Raji (cell line): ENCODE data around the gene TSPAN10.

Source experiments
- POLR2A ChIP-seq: IDR thresholded peaks from 2 replicates; pipeline ENCODE4 v1.6.1; 2011; ENCODE audit warnings: low read depth, low read length, control low read depth; ENCODE audit not compliant: insufficient read depth

TSPAN10 gene

DNA sequence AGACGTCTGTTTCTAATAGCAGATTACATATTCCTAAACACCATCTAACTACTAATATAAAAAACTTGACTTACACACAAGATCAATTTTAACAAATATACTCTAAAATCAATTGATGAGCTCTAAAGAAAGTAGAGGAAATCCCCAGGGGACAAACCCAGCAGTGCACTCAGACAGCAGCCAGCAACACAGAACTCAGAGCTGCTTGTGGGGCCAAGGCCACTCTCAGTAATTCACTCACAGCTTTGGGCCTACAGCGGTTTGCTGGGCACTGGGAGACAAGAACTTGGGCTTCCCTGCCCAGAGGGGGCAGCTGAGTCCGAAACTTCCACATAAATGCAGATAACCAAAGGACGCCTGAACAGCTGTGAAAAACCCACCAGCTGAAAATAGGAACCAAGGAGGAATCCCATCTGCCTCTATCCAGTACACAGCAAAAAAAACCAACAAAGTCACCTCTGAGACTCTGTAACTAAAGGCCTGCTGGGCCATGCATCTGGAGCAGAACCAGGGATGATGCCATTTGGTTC is 21.5 kb upstream of the TSPAN10 start:
- no peak for TF ChIP-seq POLR2A

DNA sequence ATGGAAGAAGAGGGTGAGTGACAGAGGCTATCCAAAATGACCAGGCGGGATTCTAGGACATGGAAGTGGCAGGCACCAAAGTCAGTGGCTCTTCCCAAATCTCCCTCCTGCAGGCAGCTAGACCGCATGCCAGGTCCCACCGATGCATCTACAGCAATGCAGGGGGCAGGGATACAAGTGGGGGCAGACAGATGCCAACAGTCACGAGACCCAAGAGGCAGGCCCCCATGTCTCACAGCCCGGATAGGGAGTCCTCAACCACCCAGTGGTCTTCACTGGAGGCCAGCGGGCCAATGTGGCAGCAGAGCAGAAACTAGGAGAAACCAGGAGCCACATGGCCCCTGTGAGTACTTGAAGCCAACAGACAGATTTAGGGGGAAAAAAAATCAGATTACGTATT is 20.1 kb upstream of the TSPAN10 start:
- TF ChIP-seq POLR2A: no peak

GRCh38 chr17:81621494-81622130 is 15.4 kb upstream of the TSPAN10 start:
- no peak for TF ChIP-seq POLR2A

- TF ChIP-seq POLR2A: no peak
Observed at GRCh38 chr17:81630274-81630673, 6.7 kb upstream of the TSPAN10 start.

GRCh38 chr17:81631482-81631881 is 5.5 kb upstream of the TSPAN10 start:
- TF ChIP-seq POLR2A: no peak

GRCh38 chr17:81635431-81635830 is 1.6 kb upstream of the TSPAN10 start:
- no peak for TF ChIP-seq POLR2A

GRCh38 chr17:81635973-81636504 is 957 bp upstream of the TSPAN10 start:
- no peak for TF ChIP-seq POLR2A

GRCh38 chr17:81638683-81639082 is 1.7 kb downstream of the TSPAN10 start:
- no peak for TF ChIP-seq POLR2A

- no peak for TF ChIP-seq POLR2A
Observed at GRCh38 chr17:81640011-81640410, 3.0 kb downstream of the TSPAN10 start.

- TF ChIP-seq POLR2A: no peak
Observed at GRCh38 chr17:81641825-81642489, 5.0 kb downstream of the TSPAN10 start.

DNA sequence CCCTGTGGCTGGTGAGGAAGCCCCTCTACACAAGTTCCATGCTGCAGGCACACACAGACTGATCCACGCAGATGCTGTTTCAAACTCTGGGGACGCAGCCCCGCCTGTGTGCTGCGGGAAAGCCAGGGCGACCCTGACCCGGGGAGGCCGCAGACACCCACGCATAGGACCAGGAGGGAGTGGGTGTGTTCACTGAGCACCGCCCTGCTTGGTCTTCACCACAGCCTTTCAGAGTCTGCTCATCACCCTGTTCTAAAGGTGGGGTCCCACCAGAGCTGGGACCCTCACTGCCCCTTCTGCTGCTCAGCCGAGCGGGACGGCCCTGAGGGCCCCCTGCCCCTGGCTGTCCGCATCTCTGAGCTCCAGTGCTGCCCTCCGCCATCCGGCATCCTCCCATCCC is 7.5 kb downstream of the TSPAN10 start:
- TF ChIP-seq POLR2A: no peak

GRCh38 chr17:81644976-81645952 is 8.3 kb downstream of the TSPAN10 start:
- no peak for TF ChIP-seq POLR2A

DNA sequence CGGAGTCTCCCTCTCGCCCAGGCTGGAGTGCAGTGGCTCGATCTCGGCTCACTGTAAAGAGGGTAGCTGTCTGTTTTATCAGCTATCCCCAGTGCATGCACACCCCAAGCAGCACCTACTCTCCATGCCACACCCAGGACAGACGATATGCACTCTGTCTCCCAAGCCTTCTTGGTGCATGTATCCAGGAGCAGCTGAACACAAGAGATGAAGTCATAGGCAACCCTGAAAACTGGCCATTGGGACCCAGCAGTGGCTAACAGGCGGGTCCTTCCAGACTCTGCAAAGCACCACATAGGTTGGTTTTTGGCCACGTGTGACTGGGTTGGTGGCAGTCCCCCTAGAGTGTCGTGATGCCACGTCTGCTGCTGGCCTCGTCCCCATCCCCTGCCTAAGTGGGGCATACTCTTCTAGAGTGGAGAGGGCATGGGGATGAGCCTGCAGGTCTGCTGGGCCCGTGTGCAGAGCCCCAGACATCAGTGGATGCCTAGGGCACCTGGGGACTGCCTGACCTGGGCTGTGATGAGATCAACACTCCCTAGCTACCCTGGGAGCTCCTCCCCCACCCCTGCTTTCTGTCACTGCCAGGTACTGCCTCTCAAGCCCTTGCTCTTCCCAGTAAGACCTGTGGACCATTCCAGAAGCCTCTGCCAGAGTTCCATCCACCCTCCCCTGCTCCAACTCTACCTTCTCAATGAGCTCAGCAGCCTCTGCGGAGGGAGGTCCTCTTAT is 10.0 kb downstream of the TSPAN10 start:
- TF ChIP-seq POLR2A: no peak

- no peak for TF ChIP-seq POLR2A
Observed at GRCh38 chr17:81647640-81648012, 10.6 kb downstream of the TSPAN10 start.
